Mammary epithelial cell (primary cell): ENCODE measurements around the gene FAM13A.

Experiments used
- CTCF ChIP-seq, 2 donors: IDR thresholded peaks in 1 of 2; conservative IDR thresholded peaks in 1 of 2; 2 replicates each; pipeline ENCODE4 v1.5.1; 2011 to 2012; ENCODE audit warnings: inconsistent platforms in 2 of 2, low read length in 2 of 2, mild to moderate bottlenecking in 2 of 2, control low read depth in 1 of 2, low read depth in 1 of 2; ENCODE audit not compliant: insufficient read depth in 1 of 2; ENCODE audit errors: extremely low read depth in 1 of 2
- EZH2 ChIP-seq: IDR thresholded peaks from 2 replicates; pipeline ENCODE4 v1.6.1; 2012; ENCODE audit warnings: low read length, inconsistent platforms, borderline replicate concordance

- TF ChIP-seq EZH2 (no peak), CTCF (conservative IDR thresholded peaks at IDR 0.05 in 1 of 2, IDR thresholded peaks at IDR 0.05 in 1 of 2; ENCODE audit: extremely low read depth in 1 of 2, insufficient read depth in 1 of 2, low read depth in 1 of 2, low read length in 2 of 2) (no peak)
These were observed 42.5 kb upstream of the FAM13A start for GRCh38 chr4:89099471-89099870.
